Coronary artery (tissue), 2 donors: ENCODE data around the gene TRMT112.
A peak's percentile ranks its signal among the peaks of the same experiment; 100 is the strongest.

Experiments used
- DNase-seq: peaks from one replicate; pipeline ENCODE4 v3.0.0-alpha.2; 2017; ENCODE audit warnings: low spot score
- H3K27ac ChIP-seq, 2 donors: fragments of 200-600 bp; sonication (generic); one replicate each; pipeline ENCODE4 v1.5.1; 2016 to 2019
- H3K4me3 ChIP-seq: fragments of 200-600 bp; sonication (generic); 2 replicates; pipeline ENCODE4 v1.5.1; 2016; ENCODE audit warnings: mild to moderate bottlenecking, moderate library complexity
- TF ChIP-seq, protein P1 (sequence below): fragments of 200-600 bp; sonication (generic); IDR thresholded peaks from one replicate; pipeline ENCODE4 v1.5.1; 2019; ENCODE audit warnings: antibody characterized with exemption

The TRMT112 gene

DNA sequence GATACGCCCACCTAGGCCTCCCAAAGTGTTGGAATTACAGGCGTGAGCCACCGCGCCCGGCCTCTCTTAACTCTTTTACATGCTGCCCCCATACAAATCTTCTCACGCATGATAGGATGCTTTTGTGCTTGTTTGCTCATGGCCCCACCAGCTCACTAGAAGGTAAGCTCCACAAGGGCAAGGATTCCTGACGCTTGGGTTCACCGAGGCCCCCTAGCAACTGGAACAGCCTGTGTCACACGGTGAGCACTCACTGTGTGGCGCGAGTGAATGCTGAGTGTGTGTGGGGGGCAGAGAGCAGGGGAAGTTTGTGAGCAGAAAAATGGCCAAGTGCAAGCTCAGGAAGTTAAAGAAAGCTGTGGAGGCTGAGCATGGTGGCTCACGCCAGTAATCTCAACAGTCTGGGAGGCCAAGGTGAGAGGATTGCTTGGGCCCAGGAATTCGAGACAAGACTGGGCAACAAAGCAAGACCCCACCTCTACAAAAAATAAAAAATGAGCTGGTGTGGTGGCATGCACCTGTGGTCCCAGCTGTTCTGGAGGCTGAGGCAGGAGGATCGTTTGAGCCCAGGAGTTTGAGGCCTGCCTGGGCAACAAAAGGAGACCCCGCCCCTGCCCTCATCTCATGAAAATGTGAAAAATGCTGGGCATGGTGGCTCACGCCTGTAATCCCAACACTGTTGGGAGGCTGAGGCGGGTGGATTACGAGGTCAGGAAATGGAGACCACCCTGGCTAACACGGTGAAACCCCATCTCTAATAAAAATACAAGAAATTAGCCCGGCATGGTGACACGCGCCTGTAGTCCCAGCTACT is 35.2 kb downstream of the TRMT112 start:
- DNase-seq: no peak
- Histone ChIP-seq H3K4me3 (no peak overlapping the region), H3K27ac (no peak overlapping the region)
- TF ChIP-seq, protein P1, sequence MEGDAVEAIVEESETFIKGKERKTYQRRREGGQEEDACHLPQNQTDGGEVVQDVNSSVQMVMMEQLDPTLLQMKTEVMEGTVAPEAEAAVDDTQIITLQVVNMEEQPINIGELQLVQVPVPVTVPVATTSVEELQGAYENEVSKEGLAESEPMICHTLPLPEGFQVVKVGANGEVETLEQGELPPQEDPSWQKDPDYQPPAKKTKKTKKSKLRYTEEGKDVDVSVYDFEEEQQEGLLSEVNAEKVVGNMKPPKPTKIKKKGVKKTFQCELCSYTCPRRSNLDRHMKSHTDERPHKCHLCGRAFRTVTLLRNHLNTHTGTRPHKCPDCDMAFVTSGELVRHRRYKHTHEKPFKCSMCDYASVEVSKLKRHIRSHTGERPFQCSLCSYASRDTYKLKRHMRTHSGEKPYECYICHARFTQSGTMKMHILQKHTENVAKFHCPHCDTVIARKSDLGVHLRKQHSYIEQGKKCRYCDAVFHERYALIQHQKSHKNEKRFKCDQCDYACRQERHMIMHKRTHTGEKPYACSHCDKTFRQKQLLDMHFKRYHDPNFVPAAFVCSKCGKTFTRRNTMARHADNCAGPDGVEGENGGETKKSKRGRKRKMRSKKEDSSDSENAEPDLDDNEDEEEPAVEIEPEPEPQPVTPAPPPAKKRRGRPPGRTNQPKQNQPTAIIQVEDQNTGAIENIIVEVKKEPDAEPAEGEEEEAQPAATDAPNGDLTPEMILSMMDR: no peak

DNA sequence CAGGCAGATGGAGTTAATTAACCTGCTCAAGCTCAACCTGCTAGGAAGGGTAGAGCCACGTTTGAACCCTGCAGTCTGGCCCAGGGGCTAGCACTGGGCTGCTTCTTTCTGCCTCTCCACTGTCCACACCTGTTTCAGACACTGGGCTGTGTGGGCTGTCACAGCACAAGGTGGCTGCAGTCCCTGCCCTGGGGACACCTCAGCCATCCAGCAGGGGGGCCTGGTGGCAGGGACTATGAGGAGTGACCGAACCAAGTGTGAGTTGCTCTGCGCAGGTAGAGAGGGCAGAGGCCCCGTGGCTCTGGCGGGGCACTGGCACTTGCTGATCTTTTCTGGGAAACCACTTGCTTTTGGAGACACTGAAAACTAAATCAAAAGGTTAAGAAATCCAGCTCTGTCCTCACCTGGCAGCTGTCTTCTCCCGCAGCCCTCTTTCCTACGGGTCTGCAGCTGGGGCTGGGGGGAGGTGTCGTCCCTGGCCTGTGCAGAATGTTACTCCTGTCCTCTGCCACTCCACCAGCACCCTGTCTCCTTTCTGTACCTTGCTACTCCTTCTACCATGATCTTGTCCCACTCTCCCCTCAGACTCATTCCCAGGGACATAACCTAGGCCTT is 38.7 kb downstream of the TRMT112 start:
- Histone ChIP-seq H3K27ac (no peak overlapping the region), H3K4me3 (no peak overlapping the region)
- TF ChIP-seq, protein P1: no peak
- DNase-seq: no peak

DNA sequence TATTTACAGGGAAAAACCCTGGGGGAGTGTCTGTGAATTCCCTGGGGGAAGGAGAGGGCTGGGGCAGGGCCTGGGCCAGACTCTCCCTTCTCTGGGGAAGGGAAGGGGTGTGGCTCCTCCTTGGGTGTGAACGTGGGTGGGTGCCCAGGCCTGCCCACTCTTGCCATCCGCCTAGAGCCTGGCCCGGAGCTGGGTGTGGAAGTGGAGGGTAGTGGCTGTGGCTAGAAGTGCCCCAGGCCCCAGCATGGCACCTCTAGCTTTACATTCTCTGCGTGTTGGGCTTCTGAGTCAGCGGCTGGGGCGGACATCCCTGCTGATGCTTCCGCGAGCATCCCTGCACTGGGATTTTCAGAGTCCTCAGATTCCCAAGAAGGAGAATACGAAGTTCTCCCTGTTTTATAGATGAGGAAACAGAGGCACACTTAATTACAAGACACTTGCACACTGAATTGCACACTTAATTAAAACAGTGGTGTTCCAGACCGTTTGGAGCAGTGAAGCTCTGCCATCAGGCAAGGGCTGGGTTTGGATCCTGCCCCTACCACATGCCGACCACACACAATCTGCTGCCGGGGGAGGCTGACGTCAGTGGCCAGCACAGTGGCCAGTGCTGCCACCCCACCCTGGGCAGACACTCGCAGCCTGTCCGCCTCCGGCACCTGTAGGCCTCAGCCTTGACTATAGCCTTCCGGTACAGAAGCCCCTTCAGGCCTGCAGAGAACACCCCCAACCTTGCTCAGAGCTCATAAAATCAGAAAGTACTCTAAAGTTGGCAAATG is 40.5 kb downstream of the TRMT112 start:
- H3K4me3 ChIP-seq: no peak overlapping the region
- DNase-seq: no peak
- H3K27ac ChIP-seq: no peak overlapping the region
- TF ChIP-seq, protein P1: no peak

DNA sequence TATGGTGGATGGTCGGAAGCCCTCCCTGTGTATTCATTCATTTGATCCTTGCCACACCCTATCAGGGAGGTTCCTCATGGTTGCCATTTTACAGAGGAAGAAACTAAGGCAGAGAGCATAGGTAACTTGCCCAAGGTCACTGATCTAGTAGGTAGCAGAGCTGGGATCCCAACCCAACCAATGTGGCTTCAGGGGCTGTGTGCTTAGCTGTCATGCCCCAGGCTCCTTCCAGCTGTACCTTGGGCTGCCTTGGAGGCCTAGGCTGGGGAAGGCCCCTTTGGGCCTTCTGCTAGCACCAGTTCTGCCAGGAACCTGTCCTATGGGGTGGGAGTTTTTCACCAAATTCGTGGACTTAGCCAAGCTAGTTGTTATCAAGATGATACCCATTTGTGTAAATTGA is 41.5 kb downstream of the TRMT112 start:
- DNase-seq: no peak
- no peak overlapping the region for H3K4me3 ChIP-seq
- H3K27ac ChIP-seq: no peak overlapping the region
- TF ChIP-seq, protein P1: no peak

DNA sequence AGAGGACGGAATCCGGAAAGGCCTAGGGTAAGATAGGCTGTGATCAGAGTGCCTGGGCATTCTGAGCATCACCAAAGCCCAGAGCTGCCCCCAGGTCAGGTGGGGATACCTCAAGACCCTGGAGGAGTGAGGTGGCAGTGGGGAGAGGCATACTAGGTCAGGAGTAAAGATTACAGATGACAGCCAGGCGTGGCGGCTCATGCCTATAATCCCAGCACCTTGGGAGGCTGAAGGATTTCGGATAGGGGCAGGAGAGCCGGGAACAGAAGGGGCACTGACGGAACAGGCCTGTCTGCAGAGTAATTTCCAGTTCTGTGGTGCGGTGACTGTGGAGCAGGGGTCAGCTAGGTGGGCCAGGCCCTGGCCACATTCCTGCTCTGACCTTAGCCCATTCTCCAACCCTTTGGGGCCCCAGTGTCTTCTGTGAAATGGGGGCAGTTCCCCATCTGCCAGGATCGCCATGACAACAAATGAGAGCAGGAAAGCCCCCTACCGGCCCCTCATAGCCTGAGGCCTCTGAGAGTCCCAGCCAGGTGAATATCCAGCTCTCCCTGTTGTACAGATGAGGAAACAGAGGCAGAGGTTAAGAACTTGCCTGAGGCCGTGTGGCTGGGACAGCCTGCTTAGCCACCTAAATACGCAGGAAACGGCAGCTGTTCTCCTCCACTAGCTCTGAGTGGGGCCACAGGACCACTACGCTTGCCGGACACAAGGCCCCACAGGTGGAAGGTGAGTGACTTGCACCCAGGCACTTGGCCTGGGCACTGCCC is 42.1 kb downstream of the TRMT112 start:
- no peak overlapping the region for H3K27ac ChIP-seq
- TF ChIP-seq, protein P1: no peak
- DNase-seq: no peak

DNA sequence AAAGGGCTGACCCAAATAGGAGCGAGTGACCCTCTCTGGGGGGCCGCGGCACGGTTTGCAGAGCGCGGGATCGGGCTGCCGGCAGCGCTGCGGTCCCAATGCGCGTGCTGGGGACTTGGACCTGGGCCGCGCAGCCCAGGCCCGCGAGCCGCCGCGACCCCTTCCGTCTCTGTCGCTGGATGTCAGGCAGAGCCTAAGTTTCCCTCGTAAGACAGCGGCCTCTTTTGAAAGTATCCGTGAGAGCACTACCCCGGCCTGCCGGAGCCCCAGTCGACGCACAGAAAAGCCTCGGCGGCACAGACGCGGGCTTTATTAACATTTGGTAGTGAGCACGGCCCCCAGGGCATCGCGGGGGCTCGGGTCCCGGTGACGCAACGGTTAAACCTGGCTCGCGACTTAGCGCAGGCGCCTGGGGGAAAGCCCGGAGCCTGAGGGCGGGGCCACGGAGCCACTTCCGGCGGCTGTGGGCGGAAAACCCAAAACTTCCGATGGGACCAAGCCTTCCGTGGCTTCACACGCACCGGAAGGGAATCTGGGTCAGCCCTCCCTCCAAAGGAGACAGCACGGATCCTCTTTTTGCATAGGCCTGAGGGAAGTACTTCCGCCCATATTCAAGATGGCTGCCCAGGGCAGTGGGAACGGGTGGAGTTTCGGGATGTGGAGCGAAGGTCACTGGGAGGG is 47.7 kb downstream of the TRMT112 start:
- TF ChIP-seq, protein P1: no peak
- DNase-seq: peak; percentile 99

More for the DNA sequence above, 42.1 kb downstream of the TRMT112 start:
- H3K4me3 ChIP-seq: no peak overlapping the region

More for the DNA sequence above, 47.7 kb downstream of the TRMT112 start:
- Histone ChIP-seq H3K27ac (peak overlapping the region; percentile 85 to 98), H3K4me3 (peak overlapping the region; percentile 85)
